Spleen (tissue), 11 donors: ENCODE results near the gene SBK2. TPM values are rescaled to one million over a fixed set of nuclear protein-coding genes. Genes with fewer than 3 reads are reported as not detected.

Experiments used
- DNase-seq: peaks from one replicate; pipeline ENCODE4 v3.0.0-alpha.2; 2020
- H3K27ac ChIP-seq, 8 donors: fragments of 200-600 bp; sonication (generic) in 7 of 8; 1 replicate in 4 of 8; 2 replicates in 4 of 8; pipeline versions ENCODE4 v1.5.0 to v1.8.0; 2016 to 2021; ENCODE audit warnings: inconsistent platforms in 4 of 8, mild to moderate bottlenecking in 4 of 8, moderate library complexity in 1 of 8
- H3K27me3 ChIP-seq, 7 donors: fragments of 200-600 bp; sonication (generic) in 6 of 7; replicated peaks in 1 of 7; 1 replicate in 4 of 7; 2 replicates in 3 of 7; pipeline versions ENCODE4 v1.5.0 to v1.8.0; 2016 to 2021; ENCODE audit warnings: inconsistent platforms in 3 of 7, mild to moderate bottlenecking in 1 of 7
- H3K36me3 ChIP-seq, 6 donors: fragments of 200-600 bp; sonication (generic) in 5 of 6; 1 replicate in 4 of 6; 2 replicates in 2 of 6; pipeline versions ENCODE4 v1.5.0 to v1.8.0; 2016 to 2021; ENCODE audit warnings: inconsistent platforms in 2 of 6
- H3K4me1 ChIP-seq, 6 donors: fragments of 200-600 bp; sonication (generic) in 5 of 6; 1 replicate in 3 of 6; 2 replicates in 3 of 6; pipeline versions ENCODE4 v1.5.0 to v1.8.0; 2016 to 2021; ENCODE audit warnings: inconsistent platforms in 3 of 6
- H3K4me3 ChIP-seq, 8 donors: fragments of 200-600 bp; sonication (generic) in 7 of 8; 1 replicate in 4 of 8; 2 replicates in 4 of 8; pipeline versions ENCODE4 v1.5.0 to v1.8.0; 2016 to 2021; ENCODE audit warnings: inconsistent platforms in 4 of 8, mild to moderate bottlenecking in 4 of 8, moderate library complexity in 2 of 8
- H3K9me3 ChIP-seq, 8 donors: fragments of 200-600 bp; sonication (generic) in 7 of 8; 1 replicate in 4 of 8; 2 replicates in 4 of 8; pipeline versions ENCODE4 v1.5.0 to v1.8.0; 2016 to 2021; ENCODE audit warnings: inconsistent platforms in 4 of 8
- POLR2A ChIP-seq, 3 donors: fragments of 450-650 bp; IDR thresholded peaks; one replicate each; pipeline ENCODE4 v1.5.1; 2017; ENCODE audit warnings: antibody characterized with exemption in 3 of 3, mild to moderate bottlenecking in 1 of 3
- POLR2AphosphoS5 ChIP-seq, 3 donors: sonication (generic); formaldehyde crosslinking; IDR thresholded peaks; one replicate each; pipeline ENCODE4 v1.5.1; 2017; ENCODE audit warnings: antibody characterized with exemption in 3 of 3
- WGBS, 5 donors: extraction: QIAGEN DNeasy Blood & Tissue Kit in 3 of 5; methylation state at CpG; one replicate each; pipeline versions ENCODE4 v1.1.5 to v1.1.7; 2013 to 2018; 5-methylcytosine and 5-hydroxymethylcytosine counted together
- intact Hi-C: fragments of 100-400 bp; cut with DNase I; formaldehyde crosslinking; loops from one replicate; pipeline ENCODE4 v1.15.0; 2023; ENCODE audit warnings: low total_unique reads
- polyA plus RNA-seq, 3 donors: library from polyadenylated mRNA; stranded (reverse); fragments of 200-250 nt; gene quantifications; one replicate each; pipeline ENCODE4 v1.2.1, GENCODE V29; 2013
- total RNA-seq, 7 donors: library from RNA; depleted of rRNA in 3 of 7; stranded (reverse); fragments of >200 nt in 3 of 7; fragmentation: NEBNext Ultra II Directional in 4 of 7; extraction: Animal tissue kit (Norgen Biotek cat#: 25700) in 4 of 7; gene quantifications; one replicate each; pipeline versions ENCODE4 v1.1.0 to v1.2.1, GENCODE V29; 2016 to 2021
- TF ChIP-seq, protein P1 (sequence below), 11 experiments: fragments of 200-600 bp in 7 of 11; fragments of 450-650 bp in 4 of 11; sonication (generic) in 4 of 11; IDR thresholded peaks in 8 of 11; conservative IDR thresholded peaks in 3 of 11; 1 replicate in 7 of 11; 2 replicates in 4 of 11; pipeline versions ENCODE4 v1.4.0 to v1.8.0; 2016 to 2021; ENCODE audit warnings: antibody characterized with exemption in 11 of 11, inconsistent platforms in 4 of 11, mild to moderate bottlenecking in 1 of 11
- donor health status: healthy with polysubstance abuse.
- donor health status: DM: no; HTN: no; CAD: no; lungs with moderate emphysema.
- donor health status: DM: no; HTN: no; CAD: no.
- donor health status: Bipolar disorder and iron deficiency.
- donor health status: healthy.
- donor health status: DM: no; HTN: no; CAD: no.
- donor health status: DM: yes; HTN: yes; CAD: no.

The SBK2 gene
- total and polyA plus RNA-seq, 10 donors = not detected

DNA sequence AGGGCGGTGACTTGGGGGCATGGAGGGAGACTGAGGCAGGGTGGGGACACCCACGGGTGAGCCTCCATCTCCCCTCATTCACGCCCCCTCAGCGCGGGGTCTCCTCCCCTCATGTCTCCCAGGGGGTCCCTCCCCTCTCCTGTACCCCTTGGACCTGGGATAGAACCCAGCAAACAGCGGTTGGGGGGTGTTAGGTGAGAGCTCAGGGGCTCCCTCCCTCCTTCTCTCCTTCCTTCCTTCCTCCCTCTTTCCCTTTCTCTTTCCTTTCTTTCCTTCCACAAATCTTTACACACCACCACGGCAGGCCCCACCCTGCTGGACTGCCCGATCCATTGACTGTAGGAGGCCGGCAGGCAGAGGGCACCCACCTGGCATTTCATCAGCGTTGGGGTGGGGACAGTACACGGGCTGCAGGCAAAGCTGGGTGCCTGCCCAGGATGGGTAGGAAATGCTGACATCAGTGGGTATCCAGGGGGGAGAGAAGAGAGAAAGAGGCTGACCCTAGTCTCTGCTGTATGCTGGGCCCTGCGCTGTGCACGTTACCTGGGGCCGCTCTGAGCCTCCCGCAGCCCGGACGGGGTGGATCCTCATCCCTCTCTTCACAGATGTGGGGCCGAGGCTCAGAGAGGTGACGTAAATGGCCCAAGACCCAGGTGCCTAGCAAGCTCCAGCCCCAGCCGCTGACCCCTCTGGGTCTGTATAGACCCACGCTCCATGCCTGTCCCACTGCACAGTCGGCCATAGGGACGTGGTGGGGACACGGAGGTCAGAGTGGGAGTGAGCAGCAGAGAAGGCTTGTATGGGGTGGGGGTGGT is 45.2 kb downstream of the SBK2 start:
- intact Hi-C loops = no loop called here
- no peak for TF ChIP-seq POLR2AphosphoS5 (IDR thresholded peaks at IDR 0.05)
- TF ChIP-seq, protein P1, sequence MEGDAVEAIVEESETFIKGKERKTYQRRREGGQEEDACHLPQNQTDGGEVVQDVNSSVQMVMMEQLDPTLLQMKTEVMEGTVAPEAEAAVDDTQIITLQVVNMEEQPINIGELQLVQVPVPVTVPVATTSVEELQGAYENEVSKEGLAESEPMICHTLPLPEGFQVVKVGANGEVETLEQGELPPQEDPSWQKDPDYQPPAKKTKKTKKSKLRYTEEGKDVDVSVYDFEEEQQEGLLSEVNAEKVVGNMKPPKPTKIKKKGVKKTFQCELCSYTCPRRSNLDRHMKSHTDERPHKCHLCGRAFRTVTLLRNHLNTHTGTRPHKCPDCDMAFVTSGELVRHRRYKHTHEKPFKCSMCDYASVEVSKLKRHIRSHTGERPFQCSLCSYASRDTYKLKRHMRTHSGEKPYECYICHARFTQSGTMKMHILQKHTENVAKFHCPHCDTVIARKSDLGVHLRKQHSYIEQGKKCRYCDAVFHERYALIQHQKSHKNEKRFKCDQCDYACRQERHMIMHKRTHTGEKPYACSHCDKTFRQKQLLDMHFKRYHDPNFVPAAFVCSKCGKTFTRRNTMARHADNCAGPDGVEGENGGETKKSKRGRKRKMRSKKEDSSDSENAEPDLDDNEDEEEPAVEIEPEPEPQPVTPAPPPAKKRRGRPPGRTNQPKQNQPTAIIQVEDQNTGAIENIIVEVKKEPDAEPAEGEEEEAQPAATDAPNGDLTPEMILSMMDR (IDR thresholded peaks at IDR 0.05 in 8 of 11, conservative IDR thresholded peaks at IDR 0.05 in 3 of 11) = no peak
- no peak for TF ChIP-seq POLR2A (IDR thresholded peaks at IDR 0.05)
- Histone ChIP-seq H3K4me1 (peaks cover 0 to 48% (median 21%) of the 10 kb centered on the region in 6 donors), H3K27me3 (peaks cover 0 to 60% (median 14%) of the 10 kb centered on the region in 7 donors), H3K4me3 (no peak overlapping the region), H3K9me3 (no peaks in the 10 kb centered on the region), H3K36me3 (no peaks in the 10 kb centered on the region), H3K27ac (peak overlapping the region in 7 of 8 donors; percentile 22 to 88 (median 83))
- 72 to 79% (median 75%) methylated on average over 23 to 24 of the region's 24 CpGs for WGBS, 5 donors
- no peak for DNase-seq

DNA sequence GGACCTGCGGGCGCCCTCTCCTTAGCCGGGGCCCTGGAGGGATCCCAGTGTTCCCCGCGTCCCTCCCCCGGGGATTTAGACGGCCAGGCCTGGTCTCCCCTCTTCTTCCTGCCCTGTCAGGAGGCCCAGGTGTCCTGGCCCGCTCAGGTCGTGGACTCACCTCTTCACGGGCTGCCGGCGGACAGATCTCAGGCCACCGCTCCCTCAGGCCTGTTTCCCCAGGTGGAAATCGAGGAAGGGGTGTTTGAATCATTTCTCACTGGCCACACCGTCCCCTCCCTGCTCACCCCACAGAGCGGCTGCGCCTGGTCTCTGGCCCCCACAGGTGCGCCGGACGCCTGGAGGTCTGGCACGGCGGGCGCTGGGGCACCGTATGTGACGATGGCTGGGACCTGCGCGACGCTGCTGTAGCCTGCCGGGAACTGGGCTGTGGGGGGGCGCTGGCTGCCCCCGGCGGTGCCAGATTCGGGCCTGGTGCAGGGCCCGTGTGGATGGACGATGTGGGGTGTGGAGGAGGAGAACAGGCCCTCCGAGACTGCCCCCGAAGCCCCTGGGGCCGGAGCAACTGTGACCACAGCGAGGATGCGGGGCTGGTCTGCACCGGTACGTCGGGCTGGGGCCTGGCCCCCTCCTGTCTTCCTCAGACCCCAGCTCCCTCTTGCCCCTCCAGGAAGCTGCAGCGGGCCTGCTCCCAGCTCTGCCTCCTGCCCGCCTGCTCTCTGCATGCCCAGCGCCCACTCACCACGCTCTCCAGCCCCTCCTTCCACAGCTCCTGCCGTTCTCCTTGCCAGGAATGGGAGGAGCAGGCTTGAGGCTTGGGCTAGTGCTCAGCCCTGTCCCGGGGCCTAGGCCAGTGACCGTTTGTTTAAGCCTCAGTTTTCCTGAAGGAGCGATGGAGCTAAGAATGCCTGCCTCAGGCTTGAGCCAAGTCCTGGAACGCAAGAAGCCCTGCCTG is 46.2 kb downstream of the SBK2 start:
- TF ChIP-seq POLR2A (IDR thresholded peaks at IDR 0.05) = no peak
- TF ChIP-seq, protein P1 (IDR thresholded peaks at IDR 0.05 in 8 of 11, conservative IDR thresholded peaks at IDR 0.05 in 3 of 11) = no peak
- peak in 2 of 3 donors; percentile 34 for TF ChIP-seq POLR2AphosphoS5 (IDR thresholded peaks at IDR 0.05)
- H3K4me1 ChIP-seq = peaks cover 0 to 58% (median 26%) of the 10 kb centered on the region in 6 donors
- H3K4me3 ChIP-seq = no peak overlapping the region
- intact Hi-C loops = no loop called here
- peaks cover 0 to 60% (median 14%) of the 10 kb centered on the region in 7 donors for H3K27me3 ChIP-seq
- 71 to 85% (median 80%) methylated on average over 32 to 52 of the region's 52 CpGs for WGBS, 5 donors
- H3K36me3 ChIP-seq = no peaks in the 10 kb centered on the region
- H3K27ac ChIP-seq = peak overlapping the region in 7 of 8 donors; percentile 9 to 88 (median 83)
- DNase-seq = no peak
- H3K9me3 ChIP-seq = no peaks in the 10 kb centered on the region

DNA sequence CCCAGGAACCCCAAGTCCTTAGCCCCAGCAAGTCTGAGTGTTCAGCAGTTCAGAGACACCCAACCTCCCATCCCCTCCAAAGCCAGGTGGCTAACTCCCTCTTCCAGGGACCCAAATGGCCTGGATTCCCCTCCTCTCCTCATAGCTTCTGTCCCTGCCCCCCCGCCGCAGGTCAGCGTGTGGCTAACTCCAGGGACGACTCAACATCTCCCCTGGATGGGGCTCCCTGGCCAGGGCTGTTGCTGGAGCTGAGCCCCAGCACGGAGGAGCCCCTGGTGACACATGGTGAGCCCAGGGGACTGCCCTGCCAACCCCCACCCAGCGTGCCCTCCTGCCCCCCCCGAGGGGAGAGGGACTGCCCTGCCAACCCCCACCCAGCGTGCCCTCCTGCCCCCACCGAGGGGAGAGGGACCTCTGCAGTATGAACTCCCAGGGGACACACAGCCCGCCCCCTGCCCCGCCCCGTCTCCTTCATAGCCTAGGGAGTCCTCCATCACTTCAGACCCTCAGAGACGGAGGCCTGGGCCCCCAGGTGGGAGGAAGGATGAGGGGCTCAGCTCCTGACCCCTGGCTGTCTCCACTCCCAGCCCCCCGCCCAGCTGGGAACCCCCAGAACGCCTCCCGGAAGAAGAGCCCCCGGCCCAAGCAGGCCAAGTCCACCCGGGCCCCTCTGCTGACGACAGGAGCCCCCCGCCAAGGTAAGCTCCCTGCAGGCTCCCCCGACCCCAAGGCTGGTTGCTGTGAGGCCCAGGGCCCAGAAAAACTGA is 47.0 kb downstream of the SBK2 start:
- H3K4me3 ChIP-seq = no peak overlapping the region
- intact Hi-C loops = no loop called here
- H3K27me3 ChIP-seq = peaks cover 0 to 66% (median 14%) of the 10 kb centered on the region in 7 donors
- no peaks in the 10 kb centered on the region for H3K36me3 ChIP-seq
- H3K9me3 ChIP-seq = no peaks in the 10 kb centered on the region
- WGBS, 5 donors = 54 to 75% (median 74%) methylated on average over 10 to 21 of the region's 21 CpGs
- peaks cover 0 to 66% (median 31%) of the 10 kb centered on the region in 6 donors for H3K4me1 ChIP-seq
- TF ChIP-seq, protein P1 (IDR thresholded peaks at IDR 0.05 in 8 of 11, conservative IDR thresholded peaks at IDR 0.05 in 3 of 11) = no peak
- no peak for TF ChIP-seq POLR2A (IDR thresholded peaks at IDR 0.05)
- TF ChIP-seq POLR2AphosphoS5 (IDR thresholded peaks at IDR 0.05) = no peak
- no peak for DNase-seq
- H3K27ac ChIP-seq = peak overlapping the region in 5 of 8 donors; percentile 3 to 87 (median 69)
